ENCODE data around the gene CTXND1.

CTXND1 gene

DNA sequence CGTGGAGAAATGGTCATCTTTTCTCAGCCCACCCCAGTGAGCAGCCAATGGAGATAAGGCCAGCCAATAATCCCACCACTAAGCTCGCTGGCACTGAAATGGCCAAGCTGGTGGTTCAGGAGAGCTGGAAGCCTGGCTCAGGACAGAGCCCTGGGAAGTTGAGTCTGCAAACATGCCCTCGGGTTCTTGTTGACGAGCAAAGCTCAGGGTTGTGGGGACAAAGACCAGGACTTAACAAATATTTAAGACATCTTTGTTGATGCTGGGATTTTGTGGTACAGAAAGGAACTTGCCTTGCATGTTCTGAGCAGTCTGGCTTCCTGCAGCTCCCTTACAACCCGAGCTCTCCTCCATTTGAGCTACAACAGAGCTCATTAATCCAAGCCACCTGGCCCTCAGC lies 94.8 kb downstream of the CTXND1 start:
- no peak for DNase-seq

DNA sequence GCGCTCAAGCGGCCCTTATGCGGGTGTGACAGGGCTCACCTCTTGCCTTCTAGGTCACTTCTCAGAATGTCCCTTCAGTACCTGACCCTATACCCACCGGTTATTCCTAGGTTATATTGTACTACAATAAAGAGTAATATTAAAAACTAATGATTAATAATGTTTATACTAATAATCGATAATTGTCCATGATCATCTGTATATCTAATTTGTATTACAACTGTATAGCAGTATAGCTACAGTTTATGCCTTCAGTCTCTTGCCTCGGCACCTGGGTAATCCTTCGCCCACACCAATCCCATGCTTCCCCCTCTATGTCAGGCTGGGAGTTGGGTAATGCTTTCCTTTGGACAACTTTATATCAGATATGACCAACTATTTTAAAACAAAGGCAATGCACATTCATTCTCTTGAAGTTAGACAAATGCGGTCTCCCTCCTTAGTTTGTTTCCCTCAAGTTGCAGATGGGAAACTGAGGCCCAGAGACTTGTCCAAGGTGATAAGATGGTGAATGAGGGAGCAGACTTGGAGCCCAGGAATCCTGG lies 95.8 kb downstream of the CTXND1 start:
- DNase-seq, result peak in 2 of 4 experiments; percentile 26 to 32

DNA sequence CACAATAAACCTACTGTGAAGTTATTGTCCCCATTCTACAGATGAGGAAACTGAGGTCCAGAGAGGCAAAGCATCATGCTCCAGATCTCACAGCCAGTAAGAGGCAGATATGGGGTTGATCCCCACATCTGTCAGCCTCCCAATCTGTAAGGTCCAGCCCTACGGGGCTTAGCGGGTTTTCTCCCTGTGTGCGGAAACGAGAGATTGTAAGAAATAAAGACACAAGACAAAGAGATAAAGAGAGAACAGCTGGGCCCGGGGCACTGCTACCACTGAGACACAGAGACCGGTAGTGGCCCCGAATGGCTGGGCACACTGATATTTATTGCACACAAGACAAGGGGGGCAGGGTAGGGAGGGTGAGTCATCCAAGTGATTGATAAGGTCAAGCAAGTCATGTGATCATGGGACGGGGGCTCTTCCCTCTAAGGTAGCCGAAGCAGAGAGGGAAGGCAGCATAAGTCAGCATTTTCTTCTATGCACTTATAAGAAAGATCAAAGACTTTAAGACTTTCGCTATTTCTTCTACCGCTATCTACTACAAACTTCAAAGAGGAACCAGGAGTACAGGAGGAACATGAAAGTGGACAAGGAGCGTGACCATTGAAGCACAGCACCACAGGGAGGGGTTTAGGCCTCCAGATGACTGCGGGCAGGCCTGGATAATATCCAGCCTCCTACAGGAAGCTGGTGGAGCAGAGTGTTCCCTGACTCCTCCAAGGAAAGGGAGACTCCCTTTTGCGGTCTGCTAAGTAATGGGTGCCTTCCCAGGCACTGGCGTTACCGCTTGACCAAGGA lies 96.4 kb downstream of the CTXND1 start:
- DNase-seq, result peak; percentile 40 to 67 (median 60)

DNA sequence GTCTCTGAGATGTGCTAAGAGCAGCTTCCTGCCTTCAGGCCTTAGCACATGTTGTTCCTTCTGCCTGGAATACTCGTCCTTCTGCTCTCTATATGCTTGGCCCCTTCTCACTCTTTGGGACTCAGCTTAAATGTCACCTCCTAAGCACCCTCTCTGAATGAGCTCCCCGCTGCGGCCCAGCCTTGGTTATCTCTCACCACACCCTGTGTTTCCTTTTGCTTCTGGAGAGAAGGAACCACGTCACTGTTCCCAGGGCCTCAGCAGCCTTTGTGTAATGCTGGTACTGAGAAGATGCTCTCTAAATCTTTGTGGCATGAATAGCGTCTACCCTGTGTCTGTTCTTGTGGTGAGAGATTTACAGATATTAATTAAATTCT lies 97.0 kb downstream of the CTXND1 start:
- DNase-seq, result peak in 3 of 4 experiments; percentile 17 to 44 (median 26)

DNA sequence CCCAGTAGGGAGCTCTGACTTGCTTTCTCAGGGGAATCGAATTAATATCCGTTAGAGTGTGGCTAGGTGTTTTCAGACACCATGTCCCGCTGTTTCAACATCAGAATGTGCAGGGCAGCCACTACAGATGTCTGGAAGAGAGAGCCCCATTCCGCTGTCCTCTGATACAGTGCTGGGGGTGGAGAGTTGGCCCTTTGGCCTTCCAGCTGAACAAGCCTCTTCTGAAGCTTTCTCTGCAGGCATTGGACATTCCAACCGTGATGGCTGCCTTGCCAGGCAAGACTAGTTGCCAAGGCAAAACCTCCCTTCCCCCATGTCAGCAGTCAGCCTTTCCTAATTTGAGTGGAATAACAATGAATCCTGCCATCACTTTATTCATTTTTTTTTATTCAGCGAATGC lies 97.7 kb downstream of the CTXND1 start:
- no peak for DNase-seq

DNA sequence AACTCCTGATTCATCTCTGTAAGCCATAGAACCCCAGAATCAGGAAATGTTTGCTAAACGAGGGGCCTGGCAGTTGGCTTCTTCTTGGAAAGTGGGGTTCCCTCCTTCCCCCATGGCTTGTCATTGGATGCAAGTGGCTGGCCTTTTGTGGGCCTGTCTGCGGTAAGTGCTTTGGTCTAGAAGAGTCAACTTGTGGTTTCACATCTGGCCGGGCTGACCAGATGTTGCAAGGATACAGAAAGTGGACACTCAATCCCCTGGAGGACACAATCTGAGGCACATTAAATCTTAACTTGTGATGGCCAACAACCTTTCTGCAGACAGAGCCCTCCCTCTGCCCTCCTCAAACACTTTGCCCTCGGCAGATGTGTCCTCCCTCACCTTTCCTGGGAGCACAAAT lies 98.1 kb downstream of the CTXND1 start:
- DNase-seq, result peak in 3 of 4 experiments; percentile 13 to 24 (median 17)

DNA sequence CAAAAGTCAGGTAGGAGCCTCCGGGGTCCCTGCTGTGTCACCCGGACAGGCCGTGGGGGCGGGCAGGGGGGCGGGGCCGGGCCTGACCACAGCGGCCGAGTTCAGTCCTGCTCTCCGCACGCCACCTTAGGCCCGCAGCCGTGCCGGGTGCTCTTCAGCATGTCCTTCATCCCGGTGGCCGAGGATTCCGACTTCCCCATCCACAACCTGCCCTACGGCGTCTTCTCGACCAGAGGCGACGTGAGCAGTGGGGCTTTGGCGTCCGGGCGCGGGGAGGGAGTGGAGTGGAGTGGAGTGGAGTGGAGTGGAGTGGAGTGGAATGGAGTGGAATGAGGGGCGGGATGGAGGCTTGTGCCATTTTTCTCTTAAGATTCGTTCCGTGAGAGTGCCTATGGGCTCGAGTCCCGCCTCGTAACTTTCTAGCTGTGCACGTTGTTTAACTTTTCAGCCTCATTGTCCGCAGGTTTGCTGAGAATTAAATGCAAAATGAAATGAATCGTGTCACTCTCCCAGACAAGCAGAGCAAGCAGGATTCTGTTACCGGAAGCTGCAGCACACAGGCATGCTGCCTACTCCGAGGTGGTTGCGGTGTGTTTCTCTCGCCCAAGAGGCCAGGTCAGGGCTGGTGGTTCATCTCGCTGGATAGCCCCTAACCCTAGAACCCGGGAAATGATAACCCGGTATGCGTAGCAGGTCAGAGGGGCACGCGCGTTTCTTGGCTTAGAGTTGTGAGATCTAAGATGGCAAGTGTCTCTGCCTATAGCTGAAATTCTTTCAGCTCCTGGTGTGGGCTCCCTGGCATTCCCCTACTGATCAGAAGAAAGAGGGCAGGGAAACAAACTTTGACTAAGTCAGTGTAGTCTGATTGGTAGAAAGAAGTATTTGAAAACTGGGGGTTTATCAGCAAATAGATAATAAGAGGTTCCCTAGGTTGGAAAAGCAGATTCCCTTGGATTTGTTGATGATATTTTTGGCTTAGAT lies 98.8 kb downstream of the CTXND1 start, which contains the start of gene FAH:
Gene FAH, plus strand, starts transcription at position 104 of the 981 bp plus-strand sequence. Its CDS starts 56 bp downstream, at position 160.
- peak; percentile 60 to 83 (median 75) for DNase-seq

DNA sequence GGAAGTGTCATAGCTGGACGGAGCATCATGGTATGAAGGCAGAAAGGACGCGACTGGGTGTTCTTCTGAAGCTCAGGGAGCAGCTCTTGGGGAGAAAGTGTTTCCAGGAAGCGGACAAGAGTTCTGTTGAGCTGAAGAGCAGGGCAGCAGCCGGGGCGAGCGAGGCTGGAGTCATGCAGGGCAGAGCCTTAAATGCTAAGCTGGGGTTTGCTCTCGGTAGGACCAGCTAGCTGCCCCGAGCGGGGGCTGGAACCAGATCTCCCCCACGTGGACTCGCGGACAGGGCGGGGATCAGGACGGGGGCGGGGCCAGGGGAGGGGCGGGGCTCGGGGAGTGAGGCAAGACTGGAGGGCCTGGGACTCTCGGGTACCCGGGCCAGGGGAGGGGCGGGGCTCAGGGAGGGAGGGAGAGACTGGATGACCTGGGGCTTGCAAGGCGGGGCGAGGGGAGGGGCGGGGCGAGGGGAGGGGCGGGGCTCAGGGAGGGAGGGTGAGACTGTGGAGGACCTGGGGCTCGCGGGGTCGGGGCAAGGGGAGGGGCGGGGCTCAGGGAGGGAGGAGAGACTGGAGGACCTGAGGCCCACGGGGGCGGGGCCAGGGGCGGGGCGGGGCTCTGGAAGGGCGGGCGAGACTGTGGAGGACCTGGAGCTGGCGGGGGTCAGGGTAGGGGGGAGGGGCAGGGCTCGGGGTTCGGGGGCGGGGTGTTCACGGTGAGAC lies 99.7 kb downstream of the CTXND1 start:
- peak; percentile 84 to 94 (median 90) for DNase-seq

DNA sequence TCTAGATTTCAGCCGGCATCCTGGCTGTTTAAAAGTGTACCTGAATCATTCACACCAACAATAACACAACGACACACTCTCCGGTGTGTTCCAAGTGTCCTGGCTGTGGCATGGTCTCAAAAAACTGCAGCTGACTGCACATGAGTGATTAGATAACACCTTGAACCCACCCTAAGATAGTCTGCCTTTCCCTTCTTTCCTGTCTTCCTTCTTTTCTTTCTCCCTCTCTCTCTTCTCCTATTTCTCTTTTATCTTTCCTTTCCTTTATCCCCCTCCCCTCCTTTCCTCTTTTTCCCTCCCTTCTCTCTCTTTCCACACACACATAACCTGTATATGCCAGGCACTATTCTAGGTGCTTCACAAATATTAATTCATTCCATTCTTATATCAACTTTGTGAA lies 100.4 kb downstream of the CTXND1 start:
- no peak for DNase-seq

DNA sequence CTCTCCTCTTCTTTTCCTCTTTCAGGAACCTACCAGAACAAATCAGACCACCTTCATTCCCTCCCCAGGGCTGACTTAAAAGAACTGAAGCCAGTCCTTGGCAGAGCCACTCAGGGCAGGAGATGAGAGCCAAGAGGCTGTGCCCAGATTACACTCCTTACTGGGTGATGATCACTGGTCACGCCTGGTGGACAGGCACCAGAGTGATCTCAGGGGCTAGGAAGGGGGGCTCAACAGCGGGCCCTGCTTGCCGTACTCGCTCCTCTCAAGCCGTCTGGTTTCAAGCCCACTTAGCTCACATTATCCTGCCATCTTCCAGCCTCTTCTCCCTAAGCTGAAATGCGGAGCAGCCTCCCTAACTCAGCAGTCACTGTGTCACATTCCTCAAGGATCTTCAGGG lies 100.9 kb downstream of the CTXND1 start:
- no peak for DNase-seq
